GM18867 (cell line): Measurements from ENCODE around the gene GHRHR.

Experiments used
- ATAC-seq: cut with Tn5 transposase; IDR thresholded peaks from one replicate; pipeline ENCODE4 v1.9.1; 2021; ENCODE audit warnings: mild to moderate bottlenecking, moderate library complexity; ENCODE audit not compliant: unreplicated experiment

The GHRHR gene

DNA sequence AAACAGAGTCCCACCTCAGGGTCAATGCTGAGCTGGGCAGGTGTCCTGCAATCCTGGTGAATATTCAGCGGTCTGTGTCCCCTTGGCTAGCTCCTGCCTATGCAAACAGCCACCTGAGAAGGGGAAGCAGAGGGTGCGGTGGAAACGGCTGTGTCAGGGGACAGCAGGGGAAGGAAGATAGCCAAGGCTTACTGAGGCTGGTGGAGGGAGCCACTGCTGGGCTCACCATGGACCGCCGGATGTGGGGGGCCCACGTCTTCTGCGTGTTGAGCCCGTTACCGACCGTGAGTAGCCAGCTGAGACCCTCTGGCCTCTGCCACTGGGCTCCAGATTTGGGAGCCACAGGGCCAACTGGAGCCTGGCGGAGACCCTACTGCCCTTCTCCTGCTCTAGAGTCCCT, at the start of gene GHRHR:
Gene GHRHR (plus strand): TSS at position 112 of the 400 bp plus-strand sequence. CDS start 116 bp downstream, at position 228.
- no peak for ATAC-seq

DNA sequence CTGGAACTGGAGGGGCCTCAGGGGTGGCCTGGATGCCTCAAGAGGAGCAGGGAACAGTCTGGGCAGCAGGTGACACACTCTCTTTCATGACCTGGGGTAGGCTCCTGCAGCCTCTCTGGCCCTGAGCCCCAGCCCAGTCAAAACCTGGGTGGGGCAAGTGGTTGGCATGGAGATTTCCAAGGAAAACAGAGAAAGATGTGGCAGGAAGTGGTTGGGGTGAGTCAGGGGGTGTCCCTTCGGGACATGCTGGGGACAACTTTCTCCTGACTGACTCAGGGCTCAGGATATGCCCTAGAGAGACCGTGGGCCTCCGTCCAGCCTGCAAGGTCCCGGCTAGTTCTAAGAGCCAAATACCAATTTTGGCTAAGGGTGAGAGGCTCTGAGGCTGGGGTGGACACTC, 49.2 kb upstream of the GHRHR start:
- ATAC-seq, result no peak

DNA sequence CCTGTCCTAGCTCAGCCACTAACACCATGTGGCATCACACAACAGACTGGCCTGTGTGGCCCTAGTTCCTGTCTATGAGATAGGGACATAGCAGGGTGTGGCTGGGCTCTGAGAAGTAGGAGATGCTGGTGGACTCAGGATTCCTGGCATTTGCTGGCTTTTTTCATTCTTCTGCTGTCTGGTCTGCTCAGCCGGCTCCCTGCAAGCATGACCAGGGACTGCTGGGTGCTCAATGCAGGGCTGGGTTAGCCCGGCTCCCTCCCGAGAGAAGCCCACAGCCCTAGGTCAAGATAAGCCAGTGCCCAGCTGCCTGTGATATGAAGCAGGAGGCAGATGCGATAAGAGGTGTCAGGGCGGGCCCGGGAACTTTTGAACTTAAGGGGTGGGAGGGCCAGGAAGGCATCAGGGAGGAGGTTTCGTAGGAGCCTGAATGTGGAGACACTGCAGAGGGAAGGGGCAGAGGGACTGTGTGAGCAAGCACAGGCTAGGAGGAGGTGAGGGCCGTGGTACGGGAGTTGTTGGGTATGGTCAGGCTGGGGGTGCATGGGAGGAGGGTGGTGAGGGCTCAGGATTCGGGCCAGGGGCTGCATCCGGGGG, 48.6 kb upstream of the GHRHR start:
- ATAC-seq, result no peak

DNA sequence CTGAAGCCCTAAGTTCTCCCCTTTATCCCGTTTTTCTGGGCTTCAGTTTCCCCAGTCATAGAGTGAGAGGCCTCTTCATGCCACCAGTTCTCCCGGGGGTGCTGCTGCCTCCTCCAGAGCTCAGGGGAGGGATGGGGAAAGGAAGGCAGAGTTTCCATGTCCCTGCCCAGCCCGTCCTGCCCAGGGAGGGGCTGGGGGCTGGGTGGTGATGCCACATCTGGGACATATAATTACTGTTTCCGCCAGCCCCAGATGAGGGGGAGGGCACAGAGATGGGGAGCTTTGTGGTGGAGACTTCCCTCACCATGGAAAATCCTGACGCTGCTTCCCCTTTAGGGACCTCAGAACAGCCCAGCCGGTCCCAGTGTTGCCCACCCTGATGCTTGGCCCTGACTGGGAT, 48.0 kb upstream of the GHRHR start:
- ATAC-seq, result no peak

DNA sequence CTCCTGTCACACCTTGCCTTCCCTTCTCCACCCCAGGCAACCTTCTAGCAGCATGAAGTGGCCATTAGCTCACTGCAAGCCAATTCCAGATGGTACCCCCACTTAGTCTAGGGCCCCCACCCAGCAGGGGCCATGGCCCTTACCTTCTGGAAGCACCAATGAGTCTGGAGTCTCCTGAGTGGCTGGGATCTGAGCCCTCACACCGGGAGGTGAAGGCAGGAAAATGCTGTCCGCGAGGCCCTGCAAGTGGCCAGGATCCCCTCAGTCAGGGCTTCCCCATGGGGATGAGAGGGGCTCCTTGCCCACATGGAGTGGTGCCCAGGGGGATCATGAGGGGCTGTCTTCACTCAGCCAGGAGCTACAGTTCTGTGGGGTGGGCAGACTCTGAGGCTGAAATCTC, 47.5 kb upstream of the GHRHR start:
- ATAC-seq, result no peak

DNA sequence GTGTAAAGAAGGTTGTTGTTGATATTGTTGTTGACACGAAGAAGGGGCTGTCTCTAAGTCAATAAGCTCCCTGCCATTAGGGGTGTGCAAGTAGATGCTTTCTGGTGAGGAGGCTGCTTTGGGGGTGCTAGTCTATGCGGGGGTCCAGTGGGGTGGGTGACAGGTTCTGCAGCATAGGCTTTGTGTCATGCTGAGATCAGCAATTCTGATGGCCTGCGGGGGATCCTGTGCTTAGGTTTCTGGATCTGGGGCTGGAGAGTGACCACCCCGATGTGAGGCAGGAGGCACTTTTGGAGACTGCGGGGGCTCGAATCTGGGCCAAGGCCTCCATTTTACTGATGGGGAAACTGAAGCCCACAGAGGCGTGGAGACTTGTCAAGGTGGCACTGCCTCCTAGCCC, 47.0 kb upstream of the GHRHR start:
- no peak for ATAC-seq

DNA sequence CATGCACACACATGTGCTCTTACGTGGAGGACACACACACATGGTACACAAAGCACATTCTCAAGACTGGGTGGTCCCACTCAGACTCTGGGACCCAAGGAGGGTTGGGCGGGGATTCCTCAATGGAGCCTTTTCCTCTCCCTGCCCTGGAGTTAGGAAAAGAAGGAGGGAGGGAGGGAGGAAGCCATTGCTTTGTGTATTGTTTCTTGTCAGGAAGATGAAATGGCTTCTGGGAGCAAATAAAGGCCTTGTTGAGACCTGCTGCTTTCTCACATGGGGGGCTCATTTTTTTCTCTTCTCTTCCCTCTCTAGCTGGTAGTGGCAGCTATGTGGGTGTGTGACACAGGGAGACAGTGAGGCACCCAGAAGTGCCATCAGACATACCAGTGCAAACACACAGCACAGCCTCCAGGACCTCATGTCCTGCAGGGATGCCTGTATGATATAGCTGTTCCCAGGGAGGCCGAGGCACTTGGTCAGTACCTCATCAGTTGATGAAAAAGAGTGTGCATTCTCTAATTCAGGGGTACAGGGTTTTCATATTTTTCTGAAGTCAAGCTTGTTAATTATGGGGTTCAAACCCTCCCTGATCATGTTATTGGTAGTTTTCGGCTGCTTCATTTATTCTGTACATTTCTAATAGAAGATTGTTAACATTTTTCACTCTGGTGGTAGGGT, 46.4 kb upstream of the GHRHR start:
- ATAC-seq, result no peak

DNA sequence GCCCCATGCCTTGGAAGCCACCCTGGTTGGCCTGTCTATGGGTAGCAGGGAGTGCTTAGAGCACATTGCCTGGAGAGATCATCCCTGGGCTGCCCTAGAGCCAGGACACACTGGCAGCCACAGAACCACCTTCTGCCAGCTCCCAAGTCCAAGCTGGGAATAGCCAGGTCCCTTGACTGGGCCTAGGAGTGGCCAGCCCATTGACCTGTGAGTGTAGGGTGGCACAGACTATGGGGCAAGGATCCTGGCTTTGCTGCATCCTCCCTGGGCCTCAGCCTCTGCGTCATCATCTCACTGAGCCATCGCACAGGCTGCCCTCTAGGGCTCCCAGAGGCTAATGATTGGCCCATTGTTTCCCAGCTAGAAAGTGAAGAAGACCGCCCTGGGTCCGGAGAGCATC, 45.1 kb upstream of the GHRHR start:
- ATAC-seq, result no peak

DNA sequence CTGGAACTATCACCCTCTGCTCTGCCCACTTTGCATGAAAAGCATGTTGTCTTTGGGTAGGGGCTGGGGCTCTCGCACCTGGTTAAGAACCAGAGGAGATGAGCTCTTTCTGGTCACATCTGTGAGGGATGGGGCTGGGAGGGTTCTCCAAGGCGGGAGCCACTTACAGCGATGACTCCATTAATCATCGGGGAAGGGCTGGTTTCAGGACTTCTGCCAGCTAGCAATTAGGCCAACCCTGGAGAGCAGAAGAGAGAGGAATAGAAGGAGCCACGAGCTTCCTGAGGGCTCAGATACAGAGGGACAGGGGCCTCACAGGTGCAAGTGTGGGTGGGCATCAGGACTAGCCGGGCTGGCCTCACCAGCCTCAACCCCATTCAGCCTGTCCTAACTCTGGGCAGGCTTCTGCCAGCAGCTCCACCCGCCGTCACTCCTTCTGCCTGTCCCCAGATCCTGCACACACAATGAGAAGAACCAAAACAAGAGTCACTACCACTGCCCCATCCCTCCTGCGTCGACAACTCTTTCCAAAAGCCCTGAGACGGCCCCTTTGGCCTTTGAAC, 43.7 kb upstream of the GHRHR start:
- ATAC-seq, result no peak

DNA sequence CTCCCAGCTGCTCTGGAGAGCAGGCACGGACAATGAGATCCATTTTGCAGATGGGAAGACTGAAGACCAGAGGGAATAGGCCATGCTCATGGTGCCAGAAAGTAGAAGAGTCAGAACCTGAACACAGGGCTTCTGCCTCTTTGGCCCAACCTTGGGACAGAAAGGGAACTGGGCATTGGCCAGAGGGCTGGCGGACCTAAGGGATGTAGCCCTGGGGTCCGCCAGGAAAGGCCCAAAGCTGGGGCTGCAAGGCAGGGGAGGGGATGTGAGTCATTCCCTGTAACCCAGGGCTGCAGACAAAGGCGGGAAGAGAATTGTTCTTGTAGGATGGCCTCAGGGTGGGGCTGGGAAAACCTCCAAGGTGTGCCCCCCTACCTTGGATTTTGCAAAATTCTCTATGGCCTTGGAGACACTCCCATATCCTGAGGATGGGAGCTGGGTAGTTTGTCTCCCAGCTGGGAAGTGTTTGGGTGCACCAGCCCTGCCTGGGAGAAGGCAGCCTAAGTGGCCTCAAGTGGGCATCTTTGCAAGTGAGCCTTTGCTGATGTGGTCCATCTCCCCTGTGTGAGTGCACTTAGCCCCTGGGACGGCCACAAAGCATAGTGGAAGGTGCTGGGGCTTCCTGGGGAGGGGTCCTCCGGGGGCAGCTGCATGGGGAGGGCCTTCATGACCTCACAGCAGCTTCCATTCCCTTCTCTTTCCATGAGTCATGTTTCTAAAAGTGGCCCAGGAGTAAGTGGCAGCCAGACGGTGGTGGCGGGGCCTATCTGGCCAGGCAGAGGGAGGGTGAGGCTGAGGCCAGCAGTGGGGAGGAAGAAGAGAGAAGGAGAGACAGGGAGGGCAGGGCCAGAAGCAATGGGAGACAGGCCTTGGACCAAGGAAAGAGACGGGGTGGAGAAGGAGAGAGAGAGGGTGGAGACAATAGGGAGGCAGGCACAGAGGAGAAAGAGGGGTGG, 42.9 kb upstream of the GHRHR start:
- no peak for ATAC-seq

DNA sequence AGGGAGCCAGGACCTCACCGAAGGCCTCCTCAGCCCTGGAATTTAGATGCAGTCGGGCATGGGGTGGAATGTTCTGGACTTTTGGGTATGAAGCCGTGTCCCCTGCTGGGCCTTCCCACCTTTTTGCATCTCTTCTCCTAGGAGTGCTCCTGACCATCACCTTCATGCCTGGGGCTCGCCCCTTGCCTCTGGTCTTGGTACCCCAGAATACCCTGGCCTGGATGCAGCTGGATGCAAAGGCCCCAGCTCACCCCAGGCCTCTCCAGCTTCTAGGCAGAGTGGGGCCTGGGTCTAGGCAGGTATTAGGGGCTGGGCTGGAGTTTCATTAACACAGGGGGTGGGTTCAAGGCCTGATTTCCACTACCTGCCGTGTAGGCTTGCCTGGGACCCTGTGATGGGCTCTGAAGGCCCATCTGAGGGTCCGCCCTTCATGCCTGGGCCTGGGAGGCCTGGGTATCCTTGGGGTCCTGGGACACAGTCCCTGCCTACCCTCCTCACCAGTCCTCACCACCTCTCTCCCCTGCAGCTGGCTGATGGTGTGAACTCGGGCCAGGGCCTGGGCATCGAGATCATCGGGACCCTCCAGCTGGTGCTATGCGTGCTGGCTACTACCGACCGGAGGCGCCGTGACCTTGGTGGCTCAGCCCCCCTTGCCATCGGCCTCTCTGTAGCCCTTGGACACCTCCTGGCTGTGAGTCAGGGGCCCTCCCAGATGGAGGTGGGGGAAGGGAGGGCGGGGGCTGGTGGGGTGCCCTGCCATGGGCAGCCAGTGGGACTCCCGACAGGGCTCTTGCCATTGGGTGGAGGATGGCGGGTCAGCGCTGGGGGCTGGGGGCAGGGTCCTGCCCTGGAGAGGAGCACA, 42.0 kb upstream of the GHRHR start:
- ATAC-seq, result no peak

DNA sequence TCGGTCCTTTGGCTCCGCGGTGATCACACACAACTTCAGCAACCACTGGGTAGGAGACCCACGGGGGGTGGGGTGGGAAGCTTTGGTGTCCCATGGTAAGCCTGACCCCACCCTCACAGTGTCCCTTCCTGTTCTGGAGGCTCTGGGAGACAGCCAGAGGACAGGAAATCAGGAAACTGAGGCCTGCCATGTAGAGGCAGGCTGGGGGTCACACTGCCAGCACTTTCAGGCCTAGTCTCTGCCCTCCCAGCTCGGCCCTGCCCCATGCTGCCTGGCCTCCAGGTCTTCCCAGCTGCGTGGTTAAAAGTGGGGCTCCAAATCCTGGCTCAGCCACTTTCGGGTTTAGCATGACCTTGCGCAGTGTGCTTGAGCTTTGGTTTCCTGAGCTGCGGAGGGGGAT, 41.2 kb upstream of the GHRHR start:
- no peak for ATAC-seq

DNA sequence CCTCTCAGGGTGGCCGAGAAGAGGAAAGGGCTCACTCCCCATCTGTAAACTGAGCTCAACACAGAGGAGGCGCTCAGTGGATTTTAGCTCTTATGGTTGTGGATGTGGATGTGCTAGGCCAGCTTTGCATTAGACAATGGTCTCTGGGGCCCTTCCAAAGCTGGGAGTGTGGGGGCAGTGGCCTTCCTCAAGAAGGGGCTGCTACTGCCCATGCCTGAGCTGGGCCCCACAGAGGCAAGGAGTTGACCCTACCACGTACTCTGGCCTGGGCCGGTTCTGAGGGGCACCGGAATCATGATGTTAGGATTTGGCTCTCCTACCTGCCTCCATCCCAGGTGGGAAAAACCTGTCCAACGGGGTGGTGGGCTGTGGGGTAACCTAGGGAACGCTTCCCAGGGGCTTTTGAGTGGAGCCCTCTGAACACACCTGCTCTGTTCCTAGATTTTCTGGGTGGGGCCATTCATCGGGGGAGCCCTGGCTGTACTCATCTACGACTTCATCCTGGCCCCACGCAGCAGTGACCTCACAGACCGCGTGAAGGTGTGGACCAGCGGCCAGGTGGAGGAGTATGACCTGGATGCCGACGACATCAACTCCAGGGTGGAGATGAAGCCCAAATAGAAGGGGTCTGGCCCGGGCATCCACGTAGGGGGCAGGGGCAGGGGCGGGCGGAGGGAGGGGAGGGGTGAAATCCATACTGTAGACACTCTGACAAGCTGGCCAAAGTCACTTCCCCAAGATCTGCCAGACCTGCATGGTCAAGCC, 40.6 kb upstream of the GHRHR start:
- ATAC-seq, result no peak

DNA sequence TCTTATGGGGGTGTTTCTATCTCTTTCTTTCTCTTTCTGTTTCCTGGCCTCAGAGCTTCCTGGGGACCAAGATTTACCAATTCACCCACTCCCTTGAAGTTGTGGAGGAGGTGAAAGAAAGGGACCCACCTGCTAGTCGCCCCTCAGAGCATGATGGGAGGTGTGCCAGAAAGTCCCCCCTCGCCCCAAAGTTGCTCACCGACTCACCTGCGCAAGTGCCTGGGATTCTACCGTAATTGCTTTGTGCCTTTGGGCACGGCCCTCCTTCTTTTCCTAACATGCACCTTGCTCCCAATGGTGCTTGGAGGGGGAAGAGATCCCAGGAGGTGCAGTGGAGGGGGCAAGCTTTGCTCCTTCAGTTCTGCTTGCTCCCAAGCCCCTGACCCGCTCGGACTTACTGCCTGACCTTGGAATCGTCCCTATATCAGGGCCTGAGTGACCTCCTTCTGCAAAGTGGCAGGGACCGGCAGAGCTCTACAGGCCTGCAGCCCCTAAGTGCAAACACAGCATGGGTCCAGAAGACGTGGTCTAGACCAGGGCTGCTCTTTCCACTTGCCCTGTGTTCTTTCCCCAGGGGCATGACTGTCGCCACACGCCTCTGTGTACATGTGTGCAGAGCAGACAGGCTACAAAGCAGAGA, 39.9 kb upstream of the GHRHR start:
- no peak for ATAC-seq

DNA sequence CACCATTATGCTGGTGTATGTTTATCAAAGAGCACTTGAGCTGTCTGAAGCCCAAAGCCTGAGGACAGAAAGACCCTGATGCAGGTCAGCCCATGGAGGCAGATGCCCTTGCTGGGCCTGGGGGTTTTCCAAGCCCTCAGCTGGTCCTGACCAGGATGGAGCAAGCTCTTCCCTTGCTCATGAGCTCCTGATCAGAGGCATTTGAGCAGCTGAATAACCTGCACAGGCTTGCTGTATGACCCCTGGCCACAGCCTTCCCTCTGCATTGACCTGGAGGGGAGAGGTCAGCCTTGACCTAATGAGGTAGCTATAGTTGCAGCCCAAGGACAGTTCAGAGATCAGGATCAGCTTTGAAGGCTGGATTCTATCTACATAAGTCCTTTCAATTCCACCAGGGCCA, 39.1 kb upstream of the GHRHR start:
- ATAC-seq, result no peak

DNA sequence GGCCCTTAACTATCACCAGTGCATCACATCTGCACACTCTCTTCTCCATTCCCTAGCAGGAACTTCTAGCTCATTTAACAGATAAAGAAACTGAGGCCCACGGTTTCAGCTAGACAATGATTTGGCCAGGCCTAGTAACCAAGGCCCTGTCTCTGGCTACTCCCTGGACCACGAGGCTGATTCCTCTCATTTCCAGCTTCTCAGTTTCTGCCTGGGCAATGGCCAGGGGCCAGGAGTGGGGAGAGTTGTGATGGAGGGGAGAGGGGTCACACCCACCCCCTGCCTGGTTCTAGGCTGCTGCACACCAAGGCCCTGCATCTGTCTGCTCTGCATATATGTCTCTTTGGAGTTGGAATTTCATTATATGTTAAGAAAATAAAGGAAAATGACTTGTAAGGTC, 38.6 kb upstream of the GHRHR start:
- ATAC-seq, result no peak

DNA sequence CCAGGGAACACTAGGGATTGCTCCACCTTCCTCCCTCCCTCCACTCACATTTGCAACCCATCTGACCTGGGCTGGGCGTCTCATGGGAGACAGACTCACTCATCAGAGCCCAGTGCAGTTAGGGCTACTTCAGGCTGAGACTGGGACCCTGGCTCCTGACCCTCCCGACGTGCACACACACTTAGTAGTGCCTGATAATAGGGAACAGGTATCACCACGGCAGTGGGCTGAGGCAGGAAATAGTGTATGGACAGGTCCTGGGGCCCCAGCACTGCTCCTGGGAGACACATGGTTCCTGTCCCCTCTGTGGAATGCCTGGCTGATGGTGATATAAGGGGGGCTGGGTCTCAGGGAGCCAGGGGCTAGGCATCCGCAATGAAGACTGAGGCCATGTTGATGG, 37.8 kb upstream of the GHRHR start:
- ATAC-seq, result no peak

DNA sequence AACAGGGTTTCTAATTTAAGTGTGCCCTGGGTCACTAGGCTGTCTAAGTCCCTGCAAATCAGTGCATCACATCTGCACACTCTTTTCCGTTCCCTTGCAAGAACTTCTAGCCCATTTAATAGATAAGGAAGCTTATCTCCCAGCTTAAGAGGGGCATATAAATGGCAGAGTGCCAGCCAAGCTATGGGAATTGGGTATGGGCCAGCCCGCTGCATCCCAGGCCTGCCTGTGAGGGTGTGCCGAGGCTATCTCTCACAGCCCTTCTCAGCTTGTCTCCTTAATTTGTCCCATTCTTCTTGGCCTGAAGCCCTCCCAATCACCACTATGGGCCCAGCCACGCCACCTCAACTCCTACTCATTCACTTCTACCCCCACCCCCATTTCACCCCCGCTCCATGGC, 37.4 kb upstream of the GHRHR start:
- ATAC-seq, result no peak

DNA sequence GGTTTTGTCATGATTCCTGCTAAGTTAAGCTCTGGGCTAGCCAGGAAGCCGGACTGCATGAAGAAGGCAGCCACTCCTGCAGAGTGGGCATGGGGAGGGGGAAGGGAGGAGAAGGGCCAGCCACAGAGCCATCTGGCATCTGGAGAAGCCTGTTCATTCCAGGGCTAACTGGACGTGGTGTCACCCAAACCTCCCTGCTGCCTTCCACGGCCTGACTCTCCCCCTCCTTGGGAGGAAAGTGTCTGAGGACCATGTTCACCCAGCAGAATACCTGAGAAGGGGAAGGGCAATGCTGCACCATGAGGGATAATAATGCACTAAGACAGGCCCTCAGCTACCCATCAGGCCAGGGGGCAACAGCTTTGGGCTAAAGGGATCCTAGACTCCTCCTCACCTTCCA, 36.7 kb upstream of the GHRHR start:
- ATAC-seq, result no peak
